Measurements from ENCODE around the gene PKP1. TPM values are rescaled to one million over a fixed set of nuclear protein-coding genes. Genes with fewer than 3 reads are reported as not detected.

Gene PKP1
- polyA plus RNA-seq, 1 donor (not counting 4 experiments of a cell fraction or from before 2014, with no cell fraction given), result 169 TPM

GRCh38 chr1:201291916-201292315, 8.6 kb downstream of the PKP1 start:
- Histone ChIP-seq H3K27ac (ENCODE audit: control insufficient read depth, insufficient read depth, low read length) (peak overlapping the region; percentile 45), H2AFZ (ENCODE audit: control insufficient read depth, low read length) (no peak overlapping the region), H3K79me2 (ENCODE audit: control insufficient read depth, insufficient read depth, low read length) (peaks cover 61% of the 10 kb centered on the region), H3K9me1 (ENCODE audit: control insufficient read depth, extremely low read depth, insufficient read depth, low read length) (peaks cover 22% of the 10 kb centered on the region), H4K20me1 (ENCODE audit: control insufficient read depth, extremely low read depth, insufficient read depth, low read length) (peaks cover 3% of the 10 kb centered on the region), H3K4me1 (ENCODE audit: control insufficient read depth, extremely low read depth, insufficient read depth, low read length) (peaks cover 98% of the 10 kb centered on the region), H3K9me3 (ENCODE audit: control insufficient read depth, low read depth, low read length) (no peaks in the 10 kb centered on the region), H3K27me3 (ENCODE audit: control insufficient read depth, extremely low read depth, insufficient read depth, low read length) (no peaks in the 10 kb centered on the region), H3K4me2 (ENCODE audit: control insufficient read depth, extremely low read depth, insufficient read depth, low read depth, low read length) (no peak overlapping the region), H3K36me3 (ENCODE audit: control insufficient read depth in 2 of 2, extremely low read depth in 1 of 2, insufficient read depth in 2 of 2, low read length in 2 of 2) (peaks cover 40 to 54% of the 10 kb centered on the region in 2 experiments), H3K4me3 (ENCODE audit: control insufficient read depth in 2 of 3, extremely low read depth in 1 of 3, insufficient read depth in 2 of 3, low read depth in 1 of 3, low read length in 3 of 3) (peak overlapping the region in 1 of 3 experiments; percentile 17), H3K9ac (ENCODE audit: control insufficient read depth, extremely low read depth, insufficient read depth, low read length) (no peak overlapping the region)
- DNase-seq (ENCODE audit: low read depth, low spot score) (no peak), FAIRE-seq (peak; percentile 73)
- dilution Hi-C loops (cut with MboI; ENCODE audit: extremely low pct_ligation_motif_present, low sequenced_read_pairs), result no loop called here
- TF ChIP-seq CTCF (optimal IDR thresholded peaks at IDR 0.05 in 1 of 3, IDR thresholded peaks at IDR 0.05 in 1 of 3, conservative IDR thresholded peaks at IDR 0.05 in 1 of 3; ENCODE audit: extremely low read depth in 1 of 3, insufficient read depth in 2 of 3, low read length in 3 of 3), result no peak
- no peak for TF ChIP-seq EZH2 (IDR thresholded peaks at IDR 0.05; ENCODE audit: low read length)

GRCh38 chr1:201294876-201295275, 11.6 kb downstream of the PKP1 start:
- Histone ChIP-seq H3K79me2 (ENCODE audit: control insufficient read depth, insufficient read depth, low read length) (peaks cover 67% of the 10 kb centered on the region), H3K4me1 (ENCODE audit: control insufficient read depth, extremely low read depth, insufficient read depth, low read length) (peaks cover 99% of the 10 kb centered on the region)
- dilution Hi-C loops (cut with MboI; ENCODE audit: extremely low pct_ligation_motif_present, low sequenced_read_pairs), result no loop called here

More at GRCh38 chr1:201294876-201295275, 11.6 kb downstream of the PKP1 start:
- Histone ChIP-seq H3K9me3 (ENCODE audit: control insufficient read depth, low read depth, low read length) (no peaks in the 10 kb centered on the region), H2AFZ (ENCODE audit: control insufficient read depth, low read length) (no peak overlapping the region), H3K36me3 (ENCODE audit: control insufficient read depth in 2 of 2, extremely low read depth in 1 of 2, insufficient read depth in 2 of 2, low read length in 2 of 2) (peaks cover 48 to 69% of the 10 kb centered on the region in 2 experiments), H4K20me1 (ENCODE audit: control insufficient read depth, extremely low read depth, insufficient read depth, low read length) (peaks cover 3% of the 10 kb centered on the region), H3K4me3 (ENCODE audit: control insufficient read depth in 2 of 3, extremely low read depth in 1 of 3, insufficient read depth in 2 of 3, low read depth in 1 of 3, low read length in 3 of 3) (no peak overlapping the region), H3K27me3 (ENCODE audit: control insufficient read depth, extremely low read depth, insufficient read depth, low read length) (no peaks in the 10 kb centered on the region), H3K4me2 (ENCODE audit: control insufficient read depth, extremely low read depth, insufficient read depth, low read depth, low read length) (peak overlapping the region; percentile 64), H3K9me1 (ENCODE audit: control insufficient read depth, extremely low read depth, insufficient read depth, low read length) (peaks cover 22% of the 10 kb centered on the region), H3K27ac (ENCODE audit: control insufficient read depth, insufficient read depth, low read length) (peak overlapping the region; percentile 88), H3K9ac (ENCODE audit: control insufficient read depth, extremely low read depth, insufficient read depth, low read length) (peak overlapping the region; percentile 56)
- DNase-seq (ENCODE audit: low read depth, low spot score), result no peak
- FAIRE-seq, result peak; percentile 61
- no peak for TF ChIP-seq CTCF (optimal IDR thresholded peaks at IDR 0.05 in 1 of 3, IDR thresholded peaks at IDR 0.05 in 1 of 3, conservative IDR thresholded peaks at IDR 0.05 in 1 of 3; ENCODE audit: extremely low read depth in 1 of 3, insufficient read depth in 2 of 3, low read length in 3 of 3)
- no peak for TF ChIP-seq EZH2 (IDR thresholded peaks at IDR 0.05; ENCODE audit: low read length)
